ENCODE results near the gene RPTOR. TPM values are rescaled to one million over a fixed set of nuclear protein-coding genes. Genes with fewer than 3 reads are reported as not detected.

The RPTOR gene
- total RNA-seq, 1 donor from 2014 or later, result 53.7 TPM

DNA sequence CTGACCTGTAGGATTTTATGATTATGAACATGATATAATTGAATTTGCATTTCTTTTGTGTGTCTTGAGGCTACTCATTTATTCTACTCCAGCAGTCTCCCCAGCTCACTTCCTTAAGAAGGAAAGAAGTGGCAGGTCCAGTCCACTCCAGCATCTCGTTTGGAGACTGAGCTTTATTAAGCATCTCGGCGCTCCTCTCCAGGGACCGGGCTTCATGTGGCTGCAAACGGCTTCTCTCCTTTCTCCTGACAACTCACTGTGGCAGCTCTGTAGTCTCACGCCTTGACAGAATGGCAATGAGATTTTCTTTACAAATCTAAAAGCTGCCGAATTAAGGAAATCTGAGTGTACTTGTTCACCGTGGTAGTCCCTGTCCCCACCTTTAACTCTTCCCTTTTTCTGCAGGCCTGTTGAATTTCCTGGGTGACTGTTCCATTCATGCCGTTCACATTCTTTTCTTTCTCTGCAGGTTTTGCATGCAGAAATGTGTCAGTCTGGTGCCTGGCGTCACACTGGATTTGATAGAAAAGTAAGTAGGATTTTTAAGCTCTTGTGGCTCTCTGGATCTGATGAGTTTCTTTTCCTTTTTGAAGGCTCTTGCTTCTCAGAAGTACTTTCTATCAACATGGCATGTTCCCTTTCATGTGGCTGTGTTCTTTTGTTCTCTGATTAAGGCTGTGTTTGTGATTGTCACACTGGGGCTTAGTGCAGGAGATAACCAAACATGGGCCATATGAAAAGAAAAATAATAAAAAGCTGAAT is 246.5 kb downstream of the RPTOR start:
- TF ChIP-seq, protein P1, sequence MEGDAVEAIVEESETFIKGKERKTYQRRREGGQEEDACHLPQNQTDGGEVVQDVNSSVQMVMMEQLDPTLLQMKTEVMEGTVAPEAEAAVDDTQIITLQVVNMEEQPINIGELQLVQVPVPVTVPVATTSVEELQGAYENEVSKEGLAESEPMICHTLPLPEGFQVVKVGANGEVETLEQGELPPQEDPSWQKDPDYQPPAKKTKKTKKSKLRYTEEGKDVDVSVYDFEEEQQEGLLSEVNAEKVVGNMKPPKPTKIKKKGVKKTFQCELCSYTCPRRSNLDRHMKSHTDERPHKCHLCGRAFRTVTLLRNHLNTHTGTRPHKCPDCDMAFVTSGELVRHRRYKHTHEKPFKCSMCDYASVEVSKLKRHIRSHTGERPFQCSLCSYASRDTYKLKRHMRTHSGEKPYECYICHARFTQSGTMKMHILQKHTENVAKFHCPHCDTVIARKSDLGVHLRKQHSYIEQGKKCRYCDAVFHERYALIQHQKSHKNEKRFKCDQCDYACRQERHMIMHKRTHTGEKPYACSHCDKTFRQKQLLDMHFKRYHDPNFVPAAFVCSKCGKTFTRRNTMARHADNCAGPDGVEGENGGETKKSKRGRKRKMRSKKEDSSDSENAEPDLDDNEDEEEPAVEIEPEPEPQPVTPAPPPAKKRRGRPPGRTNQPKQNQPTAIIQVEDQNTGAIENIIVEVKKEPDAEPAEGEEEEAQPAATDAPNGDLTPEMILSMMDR (IDR thresholded peaks at IDR 0.05; ENCODE audit: unreplicated experiment), result no peak
- Mint-ChIP-seq H3K36me3 (peaks cover 13% of the 10 kb centered on the region), H3K27me3 (ENCODE audit: low read depth) (no peaks in the 10 kb centered on the region), H3K9me3 (peaks cover 8% of the 10 kb centered on the region), H3K4me1 (peaks cover 53% of the 10 kb centered on the region), H3K4me3 (no peak overlapping the region), H3K27ac (peak overlapping the region; percentile 75)
- no peak for DNase-seq (ENCODE audit: low spot score in 2 of 2, unreplicated experiment in 2 of 2)

DNA sequence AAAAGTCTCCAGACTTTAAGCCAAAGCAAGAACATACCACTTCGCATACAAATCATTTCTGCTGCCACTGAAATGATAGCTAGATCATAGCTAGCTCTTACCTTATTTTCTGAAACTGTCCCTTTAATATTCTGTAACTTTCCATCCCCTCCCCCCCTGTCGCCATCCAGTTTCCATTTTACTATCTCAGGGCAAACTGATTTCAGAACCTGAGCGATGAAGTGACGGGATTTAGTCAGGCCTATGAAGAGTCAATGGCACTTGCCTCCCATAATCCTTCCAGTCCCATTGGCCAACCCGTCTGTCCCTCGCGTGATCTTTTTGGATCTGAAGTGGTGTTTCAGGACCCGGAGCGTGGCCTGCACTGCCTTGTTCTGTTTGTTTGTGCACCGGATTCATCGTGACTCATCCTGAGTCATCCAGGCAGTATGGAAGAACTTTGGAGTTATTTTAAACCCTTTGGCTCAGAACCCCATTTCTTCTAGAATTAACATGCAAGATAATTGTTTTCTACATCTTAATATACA is 247.2 kb downstream of the RPTOR start:
- H3K4me1 Mint-ChIP-seq, result peaks cover 53% of the 10 kb centered on the region
- peaks cover 18% of the 10 kb centered on the region for H3K36me3 Mint-ChIP-seq
- H3K27me3 Mint-ChIP-seq (ENCODE audit: low read depth), result no peaks in the 10 kb centered on the region
- TF ChIP-seq, protein P1 (IDR thresholded peaks at IDR 0.05; ENCODE audit: unreplicated experiment), result no peak
- no peak overlapping the region for H3K4me3 Mint-ChIP-seq
- peaks cover 8% of the 10 kb centered on the region for H3K9me3 Mint-ChIP-seq
- DNase-seq (ENCODE audit: low spot score in 2 of 2, unreplicated experiment in 2 of 2), result no peak
- H3K27ac Mint-ChIP-seq, result peak overlapping the region; percentile 75

DNA sequence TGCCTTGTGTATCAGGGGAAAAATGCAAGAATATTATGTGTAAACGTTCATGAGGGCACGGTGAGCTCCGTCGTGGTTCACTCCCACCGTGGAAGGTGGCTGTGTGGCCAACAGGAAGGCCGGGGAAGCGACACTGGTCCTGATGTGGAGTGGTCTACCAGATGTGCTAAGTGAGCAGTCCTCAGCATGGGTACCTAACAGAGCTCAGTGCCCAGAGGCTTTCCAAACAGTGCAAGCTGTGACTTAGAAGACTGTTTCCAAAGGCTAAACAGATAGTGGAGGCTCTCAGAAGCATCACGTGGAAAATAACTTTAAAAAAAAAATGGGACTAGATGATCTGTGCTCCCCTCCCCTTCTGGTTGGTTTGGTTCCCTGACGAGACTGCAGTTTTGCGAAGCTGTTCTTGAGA is 247.7 kb downstream of the RPTOR start:
- H3K9me3 Mint-ChIP-seq, result peaks cover 8% of the 10 kb centered on the region
- no peaks in the 10 kb centered on the region for H3K27me3 Mint-ChIP-seq (ENCODE audit: low read depth)
- H3K27ac Mint-ChIP-seq, result no peak overlapping the region
- H3K4me1 Mint-ChIP-seq, result peaks cover 53% of the 10 kb centered on the region
- TF ChIP-seq, protein P1 (IDR thresholded peaks at IDR 0.05; ENCODE audit: unreplicated experiment), result no peak
- H3K4me3 Mint-ChIP-seq, result no peak overlapping the region
- DNase-seq (ENCODE audit: low spot score in 2 of 2, unreplicated experiment in 2 of 2), result no peak
- peaks cover 19% of the 10 kb centered on the region for H3K36me3 Mint-ChIP-seq

DNA sequence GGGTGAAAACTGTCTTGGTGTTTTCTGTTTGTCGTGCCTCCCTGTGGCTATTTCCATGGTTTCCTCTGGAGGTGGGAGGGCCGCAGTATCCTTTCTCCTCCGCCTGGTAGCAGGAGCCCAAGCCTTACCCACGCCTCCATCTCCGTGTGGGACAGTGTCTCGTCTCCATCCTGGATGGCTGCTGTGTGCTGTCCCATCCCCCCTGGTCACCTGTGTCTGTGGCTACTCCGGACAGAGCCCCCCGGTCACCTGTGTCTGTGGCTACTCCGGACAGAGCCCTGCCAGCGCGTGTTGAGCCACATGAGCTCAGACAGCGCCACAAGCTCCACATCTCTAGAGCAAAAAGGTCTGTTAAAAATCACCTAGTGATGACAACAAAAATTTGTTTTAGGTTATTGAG is 248.8 kb downstream of the RPTOR start:
- Mint-ChIP-seq H3K36me3 (peaks cover 22% of the 10 kb centered on the region), H3K27me3 (ENCODE audit: low read depth) (no peaks in the 10 kb centered on the region), H3K4me3 (no peak overlapping the region), H3K27ac (peak overlapping the region; percentile 26), H3K9me3 (peaks cover 2% of the 10 kb centered on the region), H3K4me1 (peaks cover 52% of the 10 kb centered on the region)
- TF ChIP-seq, protein P1 (IDR thresholded peaks at IDR 0.05; ENCODE audit: unreplicated experiment), result no peak
- no peak for DNase-seq (ENCODE audit: low spot score in 2 of 2, unreplicated experiment in 2 of 2)

DNA sequence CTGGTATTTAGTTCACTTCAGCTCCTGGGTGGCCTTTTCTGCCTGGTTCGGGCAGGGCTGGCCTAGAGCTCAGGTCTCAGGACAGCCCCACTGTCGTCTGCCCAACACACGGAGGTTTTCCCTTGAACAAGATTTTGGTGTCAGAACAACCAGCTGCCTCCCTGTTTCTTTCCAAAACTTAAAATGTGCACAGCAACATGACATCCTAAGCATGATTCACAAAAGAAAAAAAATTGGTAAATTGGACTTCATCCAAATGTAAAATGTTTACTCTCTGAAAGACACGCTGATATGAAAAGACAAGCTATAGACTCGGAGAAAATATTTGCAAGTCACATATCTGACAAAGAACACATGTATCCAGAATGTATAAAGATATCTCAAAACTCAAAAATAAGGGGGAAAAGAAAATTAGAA is 249.2 kb downstream of the RPTOR start:
- no peak overlapping the region for H3K4me3 Mint-ChIP-seq
- no peaks in the 10 kb centered on the region for H3K9me3 Mint-ChIP-seq
- peaks cover 21% of the 10 kb centered on the region for H3K36me3 Mint-ChIP-seq
- no peak for DNase-seq (ENCODE audit: low spot score in 2 of 2, unreplicated experiment in 2 of 2)
- H3K27me3 Mint-ChIP-seq (ENCODE audit: low read depth), result no peaks in the 10 kb centered on the region
- peak overlapping the region; percentile 26 for H3K27ac Mint-ChIP-seq
- peaks cover 51% of the 10 kb centered on the region for H3K4me1 Mint-ChIP-seq
- TF ChIP-seq, protein P1 (IDR thresholded peaks at IDR 0.05; ENCODE audit: unreplicated experiment), result no peak

All from mesothelial cell of epicardium (in vitro differentiated cells).